ENCODE measurements around the gene FBLIM1.
A peak's percentile ranks its signal among the peaks of the same experiment; 100 is the strongest.

Gene FBLIM1

GRCh38 chr1:15748690-15749398 lies 9.8 kb upstream of the FBLIM1 start:
- no peak for DNase-seq

- DNase-seq: no peak
Measured at GRCh38 chr1:15749399-15750291, 8.9 kb upstream of the FBLIM1 start.

- DNase-seq: no peak
Measured at GRCh38 chr1:15750924-15751323, 7.7 kb upstream of the FBLIM1 start.

- no peak for DNase-seq
Measured at GRCh38 chr1:15751717-15752116, 6.9 kb upstream of the FBLIM1 start.

GRCh38 chr1:15753776-15754175 lies 4.8 kb upstream of the FBLIM1 start:
- no peak for DNase-seq

GRCh38 chr1:15755021-15755645 lies 3.5 kb upstream of the FBLIM1 start:
- DNase-seq: no peak

GRCh38 chr1:15755646-15756040 lies 3.0 kb upstream of the FBLIM1 start:
- no peak for DNase-seq

GRCh38 chr1:15756143-15757015 lies 2.2 kb upstream of the FBLIM1 start:
- no peak for DNase-seq

GRCh38 chr1:15757016-15757543 lies 1.5 kb upstream of the FBLIM1 start:
- no peak for DNase-seq

GRCh38 chr1:15757575-15758342 lies 836 bp upstream of the FBLIM1 start:
- DNase-seq: no peak

GRCh38 chr1:15758953-15759661 lies 512 bp downstream of the FBLIM1 start:
- no peak for DNase-seq

GRCh38 chr1:15760520-15761211 lies 2.1 kb downstream of the FBLIM1 start:
- peak; percentile 51 for DNase-seq

GRCh38 chr1:15761366-15762128 lies 3.0 kb downstream of the FBLIM1 start:
- no peak for DNase-seq

GRCh38 chr1:15762546-15762945 lies 4.0 kb downstream of the FBLIM1 start:
- no peak for DNase-seq

- DNase-seq: no peak
Measured at GRCh38 chr1:15764269-15764764, 5.7 kb downstream of the FBLIM1 start.

- DNase-seq: no peak
Measured at GRCh38 chr1:15764890-15765289, 6.3 kb downstream of the FBLIM1 start.

- DNase-seq: no peak
Measured at GRCh38 chr1:15765495-15766194, 7.0 kb downstream of the FBLIM1 start.

GRCh38 chr1:15767941-15768340 lies 9.3 kb downstream of the FBLIM1 start:
- no peak for DNase-seq

- DNase-seq: no peak
Measured at GRCh38 chr1:15768388-15768787, 9.8 kb downstream of the FBLIM1 start.
